HCT116 (cell line): ENCODE data around the gene ZNF445. TPM values are rescaled to one million over a fixed set of nuclear protein-coding genes. Genes with fewer than 3 reads are reported as not detected.

Experiments used
- ATAC-seq: fragments of 200-7000 bp; cut with Tn5 transposase; 2 replicates; pipeline ENCODE4 v1.9.1; 2020; ENCODE audit warnings: mild to moderate bottlenecking, moderate library complexity
- BruUV-seq: library from RNA; stranded (reverse); fragments of 400-500 nt; replicated peaks from 2 replicates; lab custom pipeline; 2021; lab: Mats Ljungman, UMichigan
- CTCF ChIA-PET: fragments of 300-600 bp; sonication (Branson Sonifier 250); formaldehyde crosslinking; loops from one replicate; lab custom pipeline; 2021; ENCODE audit warnings: antibody characterized with exemption; lab: Charles Lee
- POLR2A ChIA-PET: fragments of 300-600, 350-600 bp; sonication (Branson Sonifier 250); formaldehyde crosslinking; loops from one replicate; lab custom pipeline; 2021; ENCODE audit warnings: antibody characterized with exemption; lab: Charles Lee
- RAD21 ChIA-PET, 2 experiments: fragments of 300-600 bp; sonication (Branson Sonifier 250); formaldehyde crosslinking; loops; one replicate each; lab custom pipeline; 2023; ENCODE audit warnings: low total read pairs in 2 of 2; ENCODE audit not compliant: uncharacterized antibody in 2 of 2, unreplicated experiment in 2 of 2, low non-redundant PET in 1 of 2; lab: Charles Lee
- DNase-seq: peaks from one replicate; pipeline ENCODE4 v3.0.0-alpha.2; 2010; ENCODE audit warnings: low read depth, low spot score
- H2AFZ ChIP-seq: fragments of 200-600 bp; shearing (Covaris generic), sonication (generic); 2 replicates; pipeline ENCODE4 v1.6.1; 2017; ENCODE audit warnings: low read depth, mixed run types, mixed read lengths, antibody characterized with exemption, low read length; ENCODE audit not compliant: poor library complexity, severe bottlenecking
- H3K27ac ChIP-seq: 2 replicates; pipeline ENCODE4 v1.5.1; 2012; ENCODE audit warnings: low read depth, low read length
- H3K27me3 ChIP-seq: fragments of 200-600 bp; sonication (generic); 2 replicates; pipeline ENCODE4 v1.6.1; 2016; ENCODE audit warnings: mixed run types, low read length, mixed read lengths; ENCODE audit not compliant: insufficient read depth
- H3K36me3 ChIP-seq, 2 experiments: fragments of 200-500 bp in 1 of 2; fragments of 200-600 bp in 1 of 2; sonication (Bioruptor generic) in 1 of 2; sonication (generic) in 1 of 2; 2 replicates each; pipeline versions ENCODE4 v1.5.1 to v1.6.1; 2014 to 2016; ENCODE audit warnings: low read length in 2 of 2, inconsistent platforms in 1 of 2, mixed read lengths in 1 of 2, mixed run types in 1 of 2; ENCODE audit not compliant: insufficient read depth in 2 of 2, control insufficient read depth in 1 of 2
- H3K4me1 ChIP-seq, 2 experiments: fragments of 200-600 bp in 1 of 2; sonication (generic) in 1 of 2; 2 replicates each; pipeline versions ENCODE4 v1.5.1 to v1.6.1; 2012 to 2017; ENCODE audit warnings: low read length in 2 of 2, inconsistent platforms in 1 of 2, mild to moderate bottlenecking in 1 of 2, mixed read lengths in 1 of 2, mixed run types in 1 of 2, moderate library complexity in 1 of 2; ENCODE audit not compliant: insufficient read depth in 2 of 2, control insufficient read depth in 1 of 2
- H3K4me2 ChIP-seq: fragments of 200-600 bp; sonication (generic); 2 replicates; pipeline ENCODE4 v1.6.1; 2017; ENCODE audit warnings: mixed run types, low read length, mixed read lengths
- H3K4me3 ChIP-seq, 2 experiments: fragments of 200-600 bp in 1 of 2; sonication (generic) in 1 of 2; replicated peaks in 1 of 2; 2 replicates each; pipeline ENCODE4 v1.5.1; 2011 to 2016; ENCODE audit warnings: low read length in 2 of 2, control low read depth in 1 of 2, low read depth in 1 of 2, mild to moderate bottlenecking in 1 of 2, mixed read lengths in 1 of 2, mixed run types in 1 of 2
- H3K79me2 ChIP-seq: fragments of 200-600 bp; sonication (generic); 2 replicates; pipeline ENCODE4 v1.6.1; 2017; ENCODE audit warnings: mild to moderate bottlenecking, mixed run types, low read length, moderate library complexity, mixed read lengths; ENCODE audit not compliant: insufficient read depth
- H3K9ac ChIP-seq: fragments of 200-600 bp; sonication (generic); 2 replicates; pipeline ENCODE4 v1.6.1; 2016; ENCODE audit warnings: low read length, mixed read lengths
- H3K9me2 ChIP-seq: fragments of 200-600 bp; sonication (generic), shearing (Covaris generic); 2 replicates; pipeline ENCODE4 v1.6.1; 2017; ENCODE audit warnings: mixed run types, mild to moderate bottlenecking, moderate library complexity; ENCODE audit not compliant: insufficient read depth
- H3K9me3 ChIP-seq, 2 experiments: fragments of 200-500 bp in 1 of 2; fragments of 200-600 bp in 1 of 2; sonication (Bioruptor generic) in 1 of 2; sonication (generic) in 1 of 2; 2 replicates each; pipeline ENCODE4 v1.6.1; 2014 to 2017; ENCODE audit warnings: low read length in 2 of 2, mixed read lengths in 2 of 2, inconsistent platforms in 1 of 2, low read depth in 1 of 2, mild to moderate bottlenecking in 1 of 2, mixed run types in 1 of 2, moderate library complexity in 1 of 2; ENCODE audit not compliant: control insufficient read depth in 1 of 2, insufficient read depth in 1 of 2
- H4K20me1 ChIP-seq: fragments of 200-600 bp; sonication (generic), shearing (Covaris generic); 2 replicates; pipeline ENCODE4 v1.6.1; 2017; ENCODE audit warnings: mixed run types, mild to moderate bottlenecking, moderate library complexity; ENCODE audit not compliant: insufficient read depth
- ATF3 ChIP-seq: IDR thresholded peaks from 2 replicates; pipeline ENCODE4 v1.6.1; 2012
- CTCF ChIP-seq, 3 experiments: fragments of 200-600 bp in 1 of 3; sonication (generic) in 1 of 3; IDR thresholded peaks in 2 of 3; conservative IDR thresholded peaks in 1 of 3; 2 replicates each; pipeline ENCODE4 v1.5.1; 2012 to 2017; ENCODE audit warnings: low read depth in 2 of 3, low read length in 2 of 3, antibody characterized with exemption in 1 of 3, borderline replicate concordance in 1 of 3, control low read depth in 1 of 3, mild to moderate bottlenecking in 1 of 3, mixed read lengths in 1 of 3, mixed run types in 1 of 3, moderate library complexity in 1 of 3; ENCODE audit not compliant: insufficient read depth in 1 of 3
- EGR1 ChIP-seq: IDR thresholded peaks from 2 replicates; pipeline ENCODE4 v1.6.1; 2012; ENCODE audit warnings: low read depth
- EZH2phosphoT487 ChIP-seq: fragments of 200-600 bp; IDR thresholded peaks from 2 replicates; pipeline ENCODE4 v1.6.1; 2018; ENCODE audit warnings: antibody characterized with exemption, borderline replicate concordance
- JUND ChIP-seq: IDR thresholded peaks from 2 replicates; pipeline ENCODE4 v1.6.1; 2012
- MAX ChIP-seq: IDR thresholded peaks from 2 replicates; pipeline ENCODE4 v1.6.1; 2012
- SIN3A ChIP-seq: IDR thresholded peaks from 2 replicates; pipeline ENCODE4 v1.6.1; 2012; ENCODE audit warnings: low read depth
- ZBTB33 ChIP-seq: IDR thresholded peaks from 2 replicates; pipeline ENCODE4 v1.6.1; 2011; ENCODE audit warnings: mild to moderate bottlenecking, low read length, moderate library complexity; ENCODE audit not compliant: insufficient replicate concordance; ENCODE audit errors: extremely low read depth
- ZFX ChIP-seq: fragments of 450-650 bp; IDR thresholded peaks from 2 replicates; pipeline ENCODE4 v1.6.1; 2017
- intact Hi-C: fragments of 100-400 bp; cut with micrococcal nuclease; formaldehyde crosslinking; loops from 2 replicates; pipeline ENCODE4 v1.10.0; 2022
- total RNA-seq: library from RNA; stranded (reverse); gene quantifications from one replicate; pipeline ENCODE4 v1.2.1, GENCODE V29; 2021; ENCODE audit not compliant: unreplicated experiment
- TF ChIP-seq, protein P1 (sequence below): IDR thresholded peaks from 2 replicates; pipeline ENCODE4 v1.6.1; 2012; ENCODE audit warnings: low read depth

The ZNF445 gene
- total RNA-seq, 1 experiment from 2014 or later, result 19.9 TPM

- no peak overlapping the region for H3K4me2 ChIP-seq
- RAD21 ChIA-PET, result no interaction called here
- ATAC-seq (no peak), DNase-seq (no peak)
- POLR2A ChIA-PET, result no interaction called here
- intact Hi-C loops, result no loop called here
- H3K9me3 ChIP-seq, result no peaks in the 10 kb centered on the region
- no peaks in the 10 kb centered on the region for H4K20me1 ChIP-seq
- no peaks in the 10 kb centered on the region for H3K79me2 ChIP-seq
- TF ChIP-seq EZH2phosphoT487, result no peak
- no peak for TF ChIP-seq EGR1
- TF ChIP-seq CTCF (IDR thresholded peaks at IDR 0.05 in 2 of 3, conservative IDR thresholded peaks at IDR 0.05 in 1 of 3; ENCODE audit: borderline replicate concordance in 1 of 3, insufficient read depth in 1 of 3, low read depth in 2 of 3, low read length in 2 of 3), result no peak
- TF ChIP-seq ZFX, result no peak
- no peak for TF ChIP-seq MAX
- TF ChIP-seq ATF3, result no peak
- no peak for TF ChIP-seq SIN3A
- TF ChIP-seq JUND, result no peak
- no peak for TF ChIP-seq ZBTB33
- TF ChIP-seq, protein P1, sequence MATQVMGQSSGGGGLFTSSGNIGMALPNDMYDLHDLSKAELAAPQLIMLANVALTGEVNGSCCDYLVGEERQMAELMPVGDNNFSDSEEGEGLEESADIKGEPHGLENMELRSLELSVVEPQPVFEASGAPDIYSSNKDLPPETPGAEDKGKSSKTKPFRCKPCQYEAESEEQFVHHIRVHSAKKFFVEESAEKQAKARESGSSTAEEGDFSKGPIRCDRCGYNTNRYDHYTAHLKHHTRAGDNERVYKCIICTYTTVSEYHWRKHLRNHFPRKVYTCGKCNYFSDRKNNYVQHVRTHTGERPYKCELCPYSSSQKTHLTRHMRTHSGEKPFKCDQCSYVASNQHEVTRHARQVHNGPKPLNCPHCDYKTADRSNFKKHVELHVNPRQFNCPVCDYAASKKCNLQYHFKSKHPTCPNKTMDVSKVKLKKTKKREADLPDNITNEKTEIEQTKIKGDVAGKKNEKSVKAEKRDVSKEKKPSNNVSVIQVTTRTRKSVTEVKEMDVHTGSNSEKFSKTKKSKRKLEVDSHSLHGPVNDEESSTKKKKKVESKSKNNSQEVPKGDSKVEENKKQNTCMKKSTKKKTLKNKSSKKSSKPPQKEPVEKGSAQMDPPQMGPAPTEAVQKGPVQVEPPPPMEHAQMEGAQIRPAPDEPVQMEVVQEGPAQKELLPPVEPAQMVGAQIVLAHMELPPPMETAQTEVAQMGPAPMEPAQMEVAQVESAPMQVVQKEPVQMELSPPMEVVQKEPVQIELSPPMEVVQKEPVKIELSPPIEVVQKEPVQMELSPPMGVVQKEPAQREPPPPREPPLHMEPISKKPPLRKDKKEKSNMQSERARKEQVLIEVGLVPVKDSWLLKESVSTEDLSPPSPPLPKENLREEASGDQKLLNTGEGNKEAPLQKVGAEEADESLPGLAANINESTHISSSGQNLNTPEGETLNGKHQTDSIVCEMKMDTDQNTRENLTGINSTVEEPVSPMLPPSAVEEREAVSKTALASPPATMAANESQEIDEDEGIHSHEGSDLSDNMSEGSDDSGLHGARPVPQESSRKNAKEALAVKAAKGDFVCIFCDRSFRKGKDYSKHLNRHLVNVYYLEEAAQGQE, result no peak
- no peaks in the 10 kb centered on the region for H3K9me2 ChIP-seq
- no peaks in the 10 kb centered on the region for H3K4me1 ChIP-seq
- no peaks in the 10 kb centered on the region for H3K27me3 ChIP-seq
- H2AFZ ChIP-seq, result no peak overlapping the region
- BruUV-seq, result no TSS peak
- H3K4me3 ChIP-seq, result no peak overlapping the region
- H3K36me3 ChIP-seq, result no peaks in the 10 kb centered on the region
- H3K27ac ChIP-seq, result no peak overlapping the region
- H3K9ac ChIP-seq, result no peak overlapping the region
- CTCF ChIA-PET, result no interaction called here
Observed at GRCh38 chr3:44421280-44421679, 56.2 kb downstream of the ZNF445 start.
